Activated CD4-positive, alpha-beta memory T cell treated with anti-CD3 and anti-CD28 coated beads for 36 hours (primary cell): ENCODE data around the gene COX6A2. TPM values are rescaled to one million over a fixed set of nuclear protein-coding genes. Genes with fewer than 3 reads are reported as not detected.
A peak's percentile ranks its signal among the peaks of the same experiment; 100 is the strongest.
"Not testable (repeated sequence)": the region's sequence is repeated elsewhere in the genome, so short reads cannot be mapped to it uniquely, and the experiment has no call there.

ENCODE experiments used
- CTCF ChIA-PET: fragments of 350-600 bp; sonication (Branson Sonifier 250); formaldehyde crosslinking; loops from one replicate; lab custom pipeline; 2021; ENCODE audit warnings: antibody characterized with exemption, inconsistent platforms; lab: Charles Lee
- POLR2A ChIA-PET: fragments of 350-600 bp; sonication (Branson Sonifier 250); formaldehyde crosslinking; loops from one replicate; lab custom pipeline; 2021; ENCODE audit warnings: antibody characterized with exemption; lab: Charles Lee
- DNase-seq: peaks from one replicate; pipeline ENCODE4 v3.0.0-alpha.2; 2020
- H3K27ac Mint-ChIP-seq: one replicate; pipeline ENCODE4 v1.8.0; 2021; ENCODE audit warnings: mixed read lengths
- H3K27me3 Mint-ChIP-seq: one replicate; pipeline ENCODE4 v1.8.0; 2021; ENCODE audit warnings: mixed read lengths
- H3K36me3 Mint-ChIP-seq: one replicate; pipeline ENCODE4 v1.8.0; 2021; ENCODE audit warnings: mixed read lengths
- H3K4me1 Mint-ChIP-seq: one replicate; pipeline ENCODE4 v1.8.0; 2021; ENCODE audit warnings: low read depth, mixed read lengths
- H3K4me3 Mint-ChIP-seq: one replicate; pipeline ENCODE4 v1.8.0; 2021; ENCODE audit warnings: mild to moderate bottlenecking, mixed read lengths
- H3K9me3 Mint-ChIP-seq: one replicate; pipeline ENCODE4 v1.8.0; 2021; ENCODE audit warnings: mixed read lengths
- intact Hi-C: fragments of 100-400 bp; cut with micrococcal nuclease; formaldehyde crosslinking; loops from one replicate; pipeline ENCODE4 v1.15.1; 2023
- total RNA-seq, 2 experiments: library from RNA; stranded (reverse); gene quantifications; one replicate each; pipeline ENCODE4 v1.2.3, GENCODE V29; 2021

The COX6A2 gene
- total RNA-seq, 2 experiments from 2014 or later: not detected

DNA sequence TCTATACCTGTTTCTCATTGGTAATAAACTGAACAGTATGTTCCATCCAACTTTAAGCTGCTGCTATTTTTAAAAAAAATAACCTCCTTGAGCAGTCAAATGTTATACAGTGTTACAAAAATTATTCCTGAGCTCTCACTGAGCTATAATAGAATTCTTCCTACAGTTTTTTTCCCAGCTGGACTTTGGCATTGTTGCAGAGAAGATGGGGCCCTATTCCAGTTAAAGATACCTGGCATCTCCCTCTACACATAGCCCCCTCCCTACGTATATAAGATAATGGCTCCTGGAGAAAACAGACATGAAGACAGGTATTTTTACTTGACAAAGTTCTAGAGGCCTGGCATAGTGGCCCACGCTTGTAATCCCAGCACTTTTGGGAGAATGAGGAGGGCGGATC is 1.6 kb upstream of the COX6A2 start:
- Mint-ChIP-seq H3K9me3 (no peaks in the 10 kb centered on the region), H3K4me1 (peaks cover 5% of the 10 kb centered on the region), H3K4me3 (no peak overlapping the region), H3K27ac (no peak overlapping the region), H3K27me3 (peaks cover 4% of the 10 kb centered on the region), H3K36me3 (peaks cover 4% of the 10 kb centered on the region)
- ChIA-PET CTCF (interaction anchor here (0.6 to 1.2 kb wide), 2 partner anchors 31 to 439 kb away, joined by 3 read pairs; no protein-coding TSS in a partner anchor), POLR2A (interaction anchor here (1.5 kb wide), 1 partner anchor 13 kb away, joined by 6 read pairs; the partner anchor contains the start of gene ZNF843)
- no peak for DNase-seq
- intact Hi-C loops: no loop called here

- H3K4me1 Mint-ChIP-seq: peaks cover 5% of the 10 kb centered on the region
- H3K27me3 Mint-ChIP-seq: peaks cover 4% of the 10 kb centered on the region
- no peaks in the 10 kb centered on the region for H3K9me3 Mint-ChIP-seq
- no peak overlapping the region for H3K27ac Mint-ChIP-seq
- POLR2A ChIA-PET: no interaction called here
- H3K36me3 Mint-ChIP-seq: peaks cover 4% of the 10 kb centered on the region
- CTCF ChIA-PET: interaction anchor here (1.2 to 1.6 kb wide), 2 partner anchors 13 to 31 kb away, joined by 3 to 6 read pairs; partner anchors contain the start of gene ZNF843
- no peak overlapping the region for H3K4me3 Mint-ChIP-seq
- intact Hi-C loops: no loop called here
- DNase-seq: no peak
These were observed 1.2 kb upstream of the COX6A2 start for GRCh38 chr16:31429314-31429713.

DNA sequence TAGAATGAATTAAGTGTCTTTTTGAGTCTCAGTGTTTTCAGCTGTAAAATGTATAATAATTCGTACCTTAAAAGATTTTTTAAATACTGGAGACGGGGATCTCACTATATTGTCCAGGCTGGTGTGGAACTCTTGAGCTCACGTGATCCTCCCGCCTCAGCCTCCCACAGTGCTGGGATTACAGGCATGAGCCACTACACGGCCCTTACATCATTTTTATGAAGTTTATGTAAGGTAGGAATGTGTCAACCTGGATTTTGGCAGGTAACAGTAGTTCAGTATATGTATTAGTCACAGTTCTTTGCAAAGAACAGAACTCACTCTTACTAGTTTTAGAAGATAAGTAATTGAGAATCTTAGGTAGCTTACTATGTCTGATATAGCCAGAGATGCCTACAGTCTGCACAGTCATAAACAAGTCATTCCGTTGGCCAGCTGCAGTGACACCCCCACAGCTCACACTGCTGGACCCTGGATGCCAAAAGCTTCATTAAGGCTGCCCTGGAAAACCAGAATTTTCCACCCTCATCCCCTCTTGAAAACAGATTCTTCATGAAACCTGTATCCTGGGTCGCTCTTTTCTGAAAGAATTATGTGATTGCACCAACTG is 583 bp upstream of the COX6A2 start:
- H3K4me3 Mint-ChIP-seq: no peak overlapping the region
- intact Hi-C loops: no loop called here

GRCh38 chr16:31427441-31428278 is 500 bp downstream of the COX6A2 start:
- Mint-ChIP-seq H3K9me3 (no peaks in the 10 kb centered on the region), H3K27ac (no peak overlapping the region), H3K36me3 (peaks cover 4% of the 10 kb centered on the region), H3K4me1 (peaks cover 12% of the 10 kb centered on the region), H3K27me3 (peaks cover 10% of the 10 kb centered on the region), H3K4me3 (no peak overlapping the region)
- intact Hi-C loops: no loop called here
- ChIA-PET CTCF (interaction anchor here (1.6 kb wide), 1 partner anchor 15 kb away, joined by 6 read pairs; the partner anchor contains the start of gene ZNF843), POLR2A (no interaction called here)
- DNase-seq: peak; percentile 70

More for the DNA sequence above, 583 bp upstream of the COX6A2 start:
- POLR2A ChIA-PET: no interaction called here
- peaks cover 4% of the 10 kb centered on the region for H3K36me3 Mint-ChIP-seq
- peaks cover 6% of the 10 kb centered on the region for H3K27me3 Mint-ChIP-seq
- CTCF ChIA-PET: interaction anchor here (1.2 to 1.6 kb wide), 2 partner anchors 14 to 32 kb away, joined by 3 to 6 read pairs; partner anchors contain the start of gene ZNF843
- H3K4me1 Mint-ChIP-seq: peaks cover 5% of the 10 kb centered on the region
- no peak overlapping the region for H3K27ac Mint-ChIP-seq
- no peaks in the 10 kb centered on the region for H3K9me3 Mint-ChIP-seq
- DNase-seq: no peak

- ChIA-PET CTCF (interaction anchor here (2.0 kb wide), 1 partner anchor 41 kb away, joined by 5 read pairs; no protein-coding TSS in a partner anchor), POLR2A (no interaction called here)
- Mint-ChIP-seq H3K4me3 (no peak overlapping the region), H3K36me3 (peaks cover 4% of the 10 kb centered on the region), H3K9me3 (no peaks in the 10 kb centered on the region), H3K4me1 (peaks cover 25% of the 10 kb centered on the region), H3K27me3 (peaks cover 10% of the 10 kb centered on the region), H3K27ac (no peak overlapping the region)
- intact Hi-C loops: no loop called here
- no peak for DNase-seq
These were observed 4.4 kb downstream of the COX6A2 start for GRCh38 chr16:31423801-31424200.

DNA sequence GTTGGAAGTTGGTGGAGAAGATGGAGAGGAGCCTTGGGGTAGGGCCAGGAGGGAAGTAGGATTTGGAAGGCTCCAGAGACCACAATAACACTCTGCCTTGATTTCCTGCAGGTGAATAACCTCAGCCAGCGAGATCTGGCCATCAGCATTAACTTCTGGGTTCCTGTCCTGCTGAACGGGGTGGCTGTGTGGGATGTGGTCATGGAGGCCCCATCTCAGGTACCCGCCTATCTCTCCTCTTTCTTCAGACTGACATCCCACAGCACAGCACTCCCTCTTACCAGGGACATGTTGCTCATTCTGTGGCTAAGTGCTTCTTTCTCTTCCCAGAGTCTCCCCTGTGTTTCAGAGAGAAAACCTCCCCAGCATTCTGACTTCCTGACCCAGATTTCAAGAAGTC is 4.9 kb downstream of the COX6A2 start:
- no peak for DNase-seq
- ChIA-PET POLR2A (no interaction called here), CTCF (no interaction called here)
- no peak overlapping the region for H3K4me3 Mint-ChIP-seq
- H3K4me1 Mint-ChIP-seq: peaks cover 25% of the 10 kb centered on the region
- no peak overlapping the region for H3K27ac Mint-ChIP-seq
- no peaks in the 10 kb centered on the region for H3K9me3 Mint-ChIP-seq
- peaks cover 10% of the 10 kb centered on the region for H3K27me3 Mint-ChIP-seq
- H3K36me3 Mint-ChIP-seq: peaks cover 4% of the 10 kb centered on the region
- intact Hi-C loops: no loop called here

- intact Hi-C loops: loop anchor here (1.0 to 2.0 kb wide), 3 partner anchors 35 to 448 kb away; partner anchors contain the start of gene ITGAX
- peaks cover 25% of the 10 kb centered on the region for H3K4me1 Mint-ChIP-seq
- POLR2A ChIA-PET: interaction anchor here (1.4 kb wide), 1 partner anchor 38 kb away, joined by 3 read pairs; the partner anchor contains the start of gene ARMC5
- H3K27me3 Mint-ChIP-seq: peaks cover 11% of the 10 kb centered on the region
- peak; percentile 87 for DNase-seq
- no peak overlapping the region for H3K4me3 Mint-ChIP-seq
- CTCF ChIA-PET: interaction anchor here (0.6 to 0.7 kb wide), 2 partner anchors 20 to 352 kb away, joined by 3 read pairs; no protein-coding TSS in a partner anchor
- H3K27ac Mint-ChIP-seq: no peak overlapping the region
- H3K9me3 Mint-ChIP-seq: no peaks in the 10 kb centered on the region
- peaks cover 4% of the 10 kb centered on the region for H3K36me3 Mint-ChIP-seq
These were observed 6.6 kb downstream of the COX6A2 start for GRCh38 chr16:31421587-31421986.

GRCh38 chr16:31420037-31420436 is 8.1 kb downstream of the COX6A2 start:
- peaks cover 10% of the 10 kb centered on the region for H3K27me3 Mint-ChIP-seq
- CTCF ChIA-PET: no interaction called here
- DNase-seq: peak; percentile 28
- peaks cover 25% of the 10 kb centered on the region for H3K4me1 Mint-ChIP-seq
- H3K4me3 Mint-ChIP-seq: no peak overlapping the region
- POLR2A ChIA-PET: no interaction called here
- H3K9me3 Mint-ChIP-seq: no peaks in the 10 kb centered on the region
- H3K27ac Mint-ChIP-seq: no peak overlapping the region
- intact Hi-C loops: loop anchor here (2.0 kb wide), 1 partner anchor 65 kb away; the partner anchor contains the start of gene ITGAX
- no peaks in the 10 kb centered on the region for H3K36me3 Mint-ChIP-seq

GRCh38 chr16:31417916-31418315 is 10.2 kb downstream of the COX6A2 start:
- no peaks in the 10 kb centered on the region for H3K36me3 Mint-ChIP-seq
- no peak overlapping the region for H3K4me3 Mint-ChIP-seq
- H3K27ac Mint-ChIP-seq: no peak overlapping the region
- no peak for DNase-seq
- peaks cover 4% of the 10 kb centered on the region for H3K27me3 Mint-ChIP-seq
- ChIA-PET POLR2A (no interaction called here), CTCF (no interaction called here)
- H3K4me1 Mint-ChIP-seq: peaks cover 18% of the 10 kb centered on the region
- H3K9me3 Mint-ChIP-seq: no peaks in the 10 kb centered on the region
- intact Hi-C loops: no loop called here

GRCh38 chr16:31417036-31417435 is 11.1 kb downstream of the COX6A2 start:
- DNase-seq, H3K27me3 Mint-ChIP-seq, intact Hi-C loops, H3K27ac Mint-ChIP-seq, H3K36me3 Mint-ChIP-seq, H3K4me3 Mint-ChIP-seq, POLR2A ChIA-PET, H3K9me3 Mint-ChIP-seq: not testable (repeated sequence)
- H3K4me1 Mint-ChIP-seq: peaks cover 13% of the 10 kb centered on the region
- CTCF ChIA-PET: interaction anchor here (1.1 kb wide), 1 partner anchor 275 kb away, joined by 3 read pairs; no protein-coding TSS in a partner anchor

GRCh38 chr16:31416371-31416770 is 11.8 kb downstream of the COX6A2 start:
- no peak overlapping the region for H3K27ac Mint-ChIP-seq
- intact Hi-C loops: no loop called here
- ChIA-PET POLR2A (no interaction called here), CTCF (interaction anchor here (1.1 kb wide), 1 partner anchor 274 kb away, joined by 3 read pairs; no protein-coding TSS in a partner anchor)
- DNase-seq: no peak
- no peaks in the 10 kb centered on the region for H3K36me3 Mint-ChIP-seq
- peaks cover 6% of the 10 kb centered on the region for H3K4me1 Mint-ChIP-seq
- H3K27me3 Mint-ChIP-seq: peaks cover 5% of the 10 kb centered on the region
- H3K9me3 Mint-ChIP-seq: no peaks in the 10 kb centered on the region
- no peak overlapping the region for H3K4me3 Mint-ChIP-seq

GRCh38 chr16:31414706-31415105 is 13.5 kb downstream of the COX6A2 start:
- ChIA-PET CTCF (no interaction called here), POLR2A (interaction anchor here (0.6 kb wide), 1 partner anchor 38 kb away, joined by 3 read pairs; no protein-coding TSS in a partner anchor)
- Mint-ChIP-seq H3K9me3 (no peaks in the 10 kb centered on the region), H3K36me3 (no peaks in the 10 kb centered on the region), H3K4me3 (no peak overlapping the region), H3K27ac (no peak overlapping the region), H3K4me1 (no peaks in the 10 kb centered on the region), H3K27me3 (peaks cover 5% of the 10 kb centered on the region)
- intact Hi-C loops: no loop called here
- no peak for DNase-seq
